ELR (cell line): ENCODE results near the gene HAND2.

Experiments used
- DNase-seq: peaks from one replicate; pipeline ENCODE4 v3.0.0-alpha.2; 2015; ENCODE audit warnings: low read depth

The HAND2 gene

DNA sequence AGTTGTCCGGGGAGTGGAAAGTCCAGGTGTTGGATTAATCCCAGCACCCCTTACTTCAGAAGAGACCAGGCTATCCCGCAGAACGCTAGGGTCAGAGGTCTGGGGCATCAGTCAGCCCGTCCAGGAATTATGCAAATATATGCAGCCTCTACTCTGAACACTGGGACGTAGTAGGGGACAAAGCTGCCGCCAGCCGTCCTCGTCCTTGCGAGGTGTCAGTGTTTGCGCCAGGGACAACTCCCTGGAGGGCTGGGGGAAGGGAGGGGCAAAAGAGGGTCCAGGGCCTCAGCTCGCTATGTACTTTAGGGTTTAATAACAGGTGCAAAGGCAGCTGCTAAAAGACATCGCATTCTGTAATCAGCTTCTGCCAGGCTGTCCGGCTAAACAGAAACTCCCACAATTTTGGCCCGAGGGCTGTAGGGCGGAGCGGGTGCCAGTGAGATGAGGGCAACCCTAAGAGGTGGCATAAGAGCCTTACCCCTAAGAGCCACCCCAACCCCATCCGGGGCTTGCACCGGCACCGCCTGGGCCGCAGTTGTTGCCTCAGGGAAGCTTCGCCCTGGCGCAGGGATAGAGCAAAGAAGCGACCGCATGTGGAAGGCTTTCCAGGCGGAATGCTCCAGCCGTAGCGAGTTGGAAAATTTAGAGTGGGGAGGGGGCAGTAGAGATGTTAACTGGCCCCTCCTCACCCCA is 8.4 kb downstream of the HAND2 start:
- DNase-seq: no peak

DNA sequence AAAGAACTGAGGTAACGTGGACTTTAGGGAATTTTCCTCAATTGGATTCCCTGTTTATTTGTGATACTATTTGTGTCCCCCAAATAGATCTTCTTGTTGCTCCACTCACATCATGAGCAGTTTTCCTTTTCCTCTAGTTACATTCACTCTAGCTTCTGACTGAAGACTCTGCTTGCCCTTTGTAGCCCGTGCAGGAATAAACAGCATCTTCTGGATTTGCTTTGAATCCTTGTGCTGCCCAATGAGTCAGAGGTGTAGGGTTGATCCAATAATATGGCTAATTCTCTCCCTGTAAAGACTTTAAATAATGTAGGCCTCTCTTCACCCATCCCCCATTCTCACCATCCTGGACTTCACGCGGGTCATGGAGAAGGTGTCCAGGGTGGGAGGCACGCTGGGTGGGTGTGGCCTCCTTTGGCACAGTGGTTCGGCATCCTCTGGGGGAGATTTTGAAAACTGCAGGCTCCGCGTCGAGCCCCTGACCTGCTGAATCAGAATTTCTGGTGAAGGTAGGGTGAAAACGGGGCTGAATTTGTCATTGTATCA is 9.0 kb downstream of the HAND2 start:
- no peak for DNase-seq

DNA sequence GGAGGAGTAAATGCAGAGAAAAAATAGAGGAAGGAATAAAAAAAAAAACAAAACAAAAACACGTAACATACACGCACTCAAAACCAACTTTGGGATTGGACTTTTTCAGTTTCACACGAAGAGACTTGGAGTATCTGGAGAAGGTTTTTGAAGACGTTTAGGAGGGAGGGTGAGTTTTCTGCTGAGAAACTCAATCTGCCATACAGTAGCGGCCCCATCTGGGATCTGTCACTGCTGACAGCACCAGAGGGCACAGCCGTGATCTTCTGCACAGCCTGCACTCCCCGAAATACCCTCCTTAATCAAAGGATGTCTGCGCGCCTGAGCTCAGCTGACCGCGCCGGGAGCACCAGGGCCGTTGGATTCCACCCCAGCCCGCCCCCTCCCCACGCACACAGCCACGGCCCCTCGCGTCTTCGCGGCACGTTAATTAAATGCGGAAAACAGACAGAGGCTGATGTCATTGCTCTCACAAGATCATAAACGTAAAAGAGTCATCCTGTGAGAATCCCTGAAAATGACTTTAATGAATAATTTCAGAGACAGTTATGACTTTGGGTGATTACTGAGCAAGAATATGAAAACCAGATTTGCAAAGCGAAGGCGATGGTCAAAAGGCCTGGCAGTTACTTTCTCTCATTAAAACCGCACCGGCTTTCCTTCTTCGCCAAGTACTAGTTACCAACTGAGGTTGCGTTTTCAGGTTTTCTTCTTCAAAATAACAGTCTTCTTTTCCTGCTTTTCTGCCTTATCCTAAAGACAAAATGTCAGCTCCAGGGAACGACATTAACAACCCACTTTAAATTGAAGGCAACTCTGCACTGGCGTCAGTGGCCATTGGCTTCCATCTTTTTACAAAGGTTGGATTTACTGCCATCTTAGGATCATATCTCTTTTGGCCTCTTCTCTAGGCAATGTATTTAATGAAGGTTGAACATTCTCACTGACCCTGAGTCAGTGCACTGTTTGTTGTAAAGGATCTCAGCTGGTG is 10.6 kb downstream of the HAND2 start:
- no peak for DNase-seq

DNA sequence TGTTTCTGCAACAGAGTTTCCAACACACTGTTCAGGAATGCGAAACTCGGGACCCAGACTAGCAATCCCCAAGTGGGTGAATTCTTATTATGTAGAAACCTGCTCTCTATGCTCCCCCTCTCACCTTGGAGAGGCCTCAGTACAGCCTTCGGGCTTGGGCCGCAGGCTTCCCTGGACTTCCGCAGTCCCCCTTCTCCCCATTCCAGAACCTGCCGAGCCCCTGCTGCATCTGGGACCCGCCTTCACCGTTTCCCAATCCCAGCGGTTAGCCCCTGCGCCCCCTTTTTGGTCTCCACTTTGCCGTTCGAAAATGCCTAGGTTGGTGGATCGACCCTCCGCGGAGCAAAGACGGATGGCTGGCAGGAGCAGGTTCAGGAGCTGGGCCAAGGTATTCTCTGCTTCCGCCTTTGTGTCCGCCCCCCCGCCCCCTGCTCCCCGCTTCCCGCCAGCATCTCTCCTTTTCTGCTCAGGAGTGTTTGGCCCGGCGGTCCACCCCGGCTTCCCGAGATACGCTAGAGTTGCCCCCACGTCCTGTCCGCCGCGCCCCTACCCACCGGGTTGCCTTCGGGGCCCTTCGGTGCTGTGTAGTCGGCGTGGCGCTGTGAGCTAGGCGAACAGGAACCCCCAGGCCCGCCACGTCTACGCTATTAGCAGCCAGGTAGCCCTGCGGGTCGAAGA is 11.5 kb downstream of the HAND2 start:
- DNase-seq: no peak

DNA sequence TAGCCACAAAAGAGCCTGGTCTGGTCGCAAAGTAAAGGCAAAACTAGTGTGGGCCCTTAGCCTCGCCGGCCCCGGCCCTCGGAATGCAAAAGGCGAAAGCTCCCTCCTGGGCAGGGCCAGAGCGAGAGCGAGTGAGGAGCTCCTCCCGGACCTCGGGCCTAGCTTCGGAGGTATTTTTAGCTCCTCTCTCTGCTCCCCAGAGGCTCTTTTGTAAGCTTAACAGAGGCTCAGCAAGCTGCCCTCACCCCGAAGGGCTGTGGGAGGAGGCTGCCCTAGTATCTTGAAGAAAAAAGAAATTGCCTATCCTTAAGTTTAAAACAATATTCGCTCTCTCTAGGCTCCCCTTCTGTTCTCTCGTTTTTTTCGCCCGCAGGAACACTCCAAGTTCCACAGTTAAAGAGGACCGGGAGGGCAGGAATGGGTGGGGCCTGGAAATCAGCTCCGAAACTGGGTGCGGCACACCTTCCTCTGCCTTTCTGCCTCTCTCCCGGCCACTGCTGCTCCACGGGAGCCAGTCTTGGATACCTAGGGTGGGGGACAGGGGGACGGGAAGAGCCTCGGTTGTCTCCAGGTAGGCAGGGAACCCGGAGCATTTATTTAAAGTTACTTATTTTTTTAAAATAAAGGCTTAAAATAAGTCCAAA is 12.1 kb downstream of the HAND2 start:
- DNase-seq: no peak

DNA sequence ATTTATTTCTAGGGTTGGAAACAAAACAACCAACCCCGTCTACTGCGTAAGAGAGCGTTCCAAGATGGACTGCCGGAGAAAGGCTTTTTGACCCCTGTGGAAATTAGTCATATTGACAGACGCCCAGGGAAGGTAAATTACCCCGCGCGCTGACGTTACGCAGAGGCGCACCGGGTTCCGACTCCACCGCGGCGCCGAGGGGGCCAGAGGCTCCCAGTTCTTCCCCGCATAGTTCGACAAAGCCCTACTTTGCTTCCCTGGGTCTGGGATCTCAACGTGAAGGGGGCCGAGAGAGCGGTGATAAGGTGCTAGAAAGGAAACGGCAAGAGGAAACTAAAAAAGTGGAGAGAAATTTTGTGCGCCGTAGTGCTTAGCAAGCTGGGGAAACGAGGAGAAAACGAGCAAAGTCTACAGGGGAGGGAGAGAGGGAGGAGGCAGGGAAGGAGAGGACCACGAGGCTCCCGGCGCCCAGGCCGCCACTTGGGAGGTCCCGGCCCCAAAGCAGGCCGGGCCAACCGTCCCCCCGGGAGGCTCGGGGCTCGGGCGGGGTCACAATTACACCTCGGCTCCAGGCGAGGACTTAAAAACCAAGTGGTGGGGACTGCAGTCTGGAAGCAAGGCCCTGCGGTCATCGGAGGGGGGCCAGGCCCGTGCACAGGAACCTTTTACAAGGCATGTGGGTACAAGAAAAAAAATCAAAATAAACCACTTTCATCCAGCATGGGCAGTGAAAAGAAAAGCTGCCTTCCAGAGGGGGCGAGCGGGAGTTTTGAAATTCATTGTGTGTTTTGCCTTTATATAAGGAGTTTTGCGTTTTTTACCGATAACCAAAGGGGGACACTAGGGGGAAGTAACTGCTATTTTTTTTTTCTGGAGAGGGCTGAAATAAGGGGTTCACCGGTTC is 13.2 kb downstream of the HAND2 start:
- DNase-seq: no peak

DNA sequence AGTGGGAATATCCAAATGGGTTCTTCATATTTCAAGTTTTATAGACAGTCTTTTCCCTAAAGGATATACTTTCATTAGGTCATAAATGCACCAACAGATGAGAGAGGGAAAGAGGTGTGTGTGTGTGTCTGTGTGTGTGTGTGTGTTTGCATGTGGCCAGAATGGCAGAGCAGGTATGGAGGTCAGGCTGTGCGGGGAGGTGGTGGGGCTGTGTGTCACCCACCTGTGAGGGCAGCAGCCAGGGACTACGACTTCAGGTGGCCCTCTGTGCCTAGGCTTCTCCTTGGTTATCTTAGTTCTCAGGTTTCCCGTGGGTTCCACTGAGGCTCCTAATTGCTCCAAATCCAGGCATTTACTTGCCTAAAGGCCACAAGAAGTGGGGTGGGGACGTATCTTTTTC is 14.6 kb downstream of the HAND2 start:
- DNase-seq: no peak

DNA sequence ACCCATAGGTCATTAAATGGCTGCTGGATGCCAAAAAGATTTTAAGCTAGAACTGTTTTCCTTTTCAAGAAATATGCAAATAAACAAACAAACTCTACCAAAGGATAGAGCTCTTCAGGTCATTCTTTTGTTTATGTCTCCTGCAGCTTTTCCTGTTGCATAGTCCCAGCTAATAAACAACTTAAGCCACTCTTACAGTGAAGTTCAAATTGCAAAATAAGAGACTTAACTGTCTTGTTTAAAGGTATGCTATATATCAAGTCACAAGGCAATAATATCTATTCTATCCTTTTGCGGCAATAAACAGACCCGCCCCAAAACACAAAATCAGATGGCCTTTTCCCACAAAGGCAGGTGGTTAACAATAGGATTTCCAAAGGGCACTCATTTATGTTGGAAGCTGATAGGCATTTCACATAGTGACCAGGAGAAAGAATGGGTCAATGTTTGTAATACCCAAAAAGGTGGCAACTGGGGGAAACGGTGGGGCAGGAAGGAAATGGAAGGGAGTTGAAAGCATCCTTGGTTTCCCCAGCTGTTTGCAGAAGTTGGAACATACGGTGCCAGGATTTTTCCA is 15.3 kb downstream of the HAND2 start:
- DNase-seq: no peak

DNA sequence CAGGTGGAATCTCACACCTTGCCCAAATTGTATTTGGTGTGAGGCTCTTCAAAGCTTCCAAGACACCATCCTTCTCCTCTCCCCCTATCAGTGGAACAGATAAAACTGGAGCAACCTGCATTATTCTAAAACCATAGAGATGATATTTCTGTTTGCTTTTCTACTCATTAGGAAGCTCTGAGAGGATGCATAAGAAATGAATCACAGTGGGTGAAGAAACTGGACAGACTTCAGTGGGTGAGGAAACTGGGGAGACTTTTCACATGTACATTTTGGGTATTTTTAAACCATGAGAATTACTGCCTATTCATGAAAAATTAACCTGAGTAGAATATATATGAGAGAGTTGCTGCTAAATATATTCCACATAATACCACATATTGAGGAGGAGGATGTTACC is 16.4 kb downstream of the HAND2 start:
- DNase-seq: no peak

DNA sequence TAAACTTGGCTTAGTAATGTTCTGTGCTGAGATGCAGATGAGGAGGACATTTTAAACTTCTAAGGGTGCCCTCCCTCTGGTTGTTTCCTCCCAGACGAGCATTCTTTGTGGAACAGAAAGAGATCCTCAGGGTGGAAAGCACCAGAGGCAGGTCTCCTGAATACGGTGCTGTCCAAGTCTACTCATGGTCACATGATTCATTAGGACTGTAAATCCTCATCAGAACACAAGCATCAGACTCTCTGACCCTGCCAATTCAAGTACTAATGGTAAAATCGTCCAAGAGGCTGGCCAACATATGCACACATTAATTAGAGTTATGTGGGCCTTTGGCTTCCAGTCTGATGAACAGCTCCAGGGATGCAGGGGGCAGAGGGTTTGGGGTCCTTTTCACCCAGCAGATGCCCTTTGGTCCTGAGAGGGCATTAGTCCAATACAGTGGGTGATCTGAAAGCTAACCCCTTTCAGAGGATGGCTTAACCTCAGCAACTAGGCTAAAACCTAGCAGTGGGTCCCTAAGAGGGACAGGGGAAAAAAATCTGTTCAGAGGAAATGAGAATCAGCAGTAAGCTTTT is 18.2 kb downstream of the HAND2 start:
- DNase-seq: no peak

DNA sequence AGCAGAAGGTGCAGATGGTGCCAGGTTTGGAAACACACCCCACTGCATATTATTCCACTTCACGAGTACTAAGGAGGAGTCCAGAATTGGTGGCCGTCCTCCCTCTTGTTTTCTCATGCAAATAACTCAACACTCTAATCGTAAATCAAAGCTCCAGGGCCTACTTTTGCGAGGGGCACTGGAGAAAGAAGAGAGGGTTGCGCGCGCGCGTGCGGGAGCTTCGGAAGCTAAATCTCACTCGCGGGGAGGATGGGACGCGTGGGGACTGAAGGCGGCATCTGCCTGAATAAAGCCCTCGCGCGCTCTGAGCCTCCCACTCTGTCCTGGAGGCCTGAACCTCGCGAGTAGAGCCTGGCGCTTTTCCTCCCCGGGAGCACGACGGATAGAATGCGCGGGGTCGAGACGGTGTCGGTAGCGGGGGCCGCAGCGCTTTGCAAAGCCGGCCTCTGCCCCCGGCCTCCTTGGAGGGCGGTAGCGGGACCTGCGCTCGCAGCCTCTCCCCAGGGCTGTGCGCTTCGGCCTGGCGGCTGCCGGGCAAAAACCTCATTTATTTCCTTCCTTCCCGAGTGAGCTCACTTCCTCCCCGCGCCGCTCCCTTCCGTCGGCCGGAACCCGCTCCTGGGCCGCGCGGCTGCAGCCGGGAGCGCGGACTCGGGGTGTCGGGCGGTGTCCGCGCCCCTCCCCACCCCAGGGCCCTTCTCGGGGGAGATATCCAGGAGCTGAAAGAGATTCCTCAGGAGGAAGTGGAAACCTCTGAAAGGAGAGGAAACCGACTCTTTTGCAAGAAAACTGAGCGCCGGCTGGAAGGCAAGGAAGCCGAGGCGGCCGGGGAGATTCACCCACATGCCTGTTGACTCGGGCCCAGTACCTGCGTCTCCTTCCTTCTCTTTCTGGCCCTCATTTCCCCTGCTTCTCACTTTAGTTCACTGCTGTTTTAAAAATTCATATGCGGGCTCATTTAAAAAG is 20.7 kb downstream of the HAND2 start:
- peak; percentile 36 for DNase-seq

DNA sequence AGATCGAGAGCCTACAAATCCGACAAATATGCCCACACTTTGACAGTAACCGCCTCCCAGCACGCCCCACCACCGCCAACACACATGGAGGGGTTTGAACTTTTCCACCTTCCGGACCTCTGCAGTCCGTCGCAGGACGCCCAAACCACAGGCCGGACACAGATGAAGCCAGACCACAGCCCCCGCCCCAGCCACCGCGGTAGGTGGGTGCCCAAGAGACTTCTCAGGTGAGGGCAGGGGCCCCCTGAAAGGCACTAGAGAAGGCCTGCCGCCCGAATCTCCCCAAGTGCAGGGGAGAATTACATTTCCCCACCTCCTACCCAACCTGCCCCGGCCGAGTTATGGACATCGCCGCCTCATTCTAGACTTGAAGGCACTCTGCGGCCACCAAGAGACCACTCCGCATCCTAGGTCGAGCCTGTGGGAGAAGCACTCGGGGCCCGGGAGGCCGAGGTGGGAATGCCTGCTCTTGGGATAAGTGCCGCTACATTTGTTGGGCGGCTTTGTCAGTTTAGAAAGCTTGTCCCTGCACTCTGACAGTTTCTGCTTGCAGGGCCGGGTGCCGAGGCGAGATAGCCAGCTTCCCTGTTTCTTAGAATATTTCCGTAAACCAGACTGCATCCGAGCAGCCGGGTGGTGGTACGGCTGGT is 21.5 kb downstream of the HAND2 start:
- no peak for DNase-seq

DNA sequence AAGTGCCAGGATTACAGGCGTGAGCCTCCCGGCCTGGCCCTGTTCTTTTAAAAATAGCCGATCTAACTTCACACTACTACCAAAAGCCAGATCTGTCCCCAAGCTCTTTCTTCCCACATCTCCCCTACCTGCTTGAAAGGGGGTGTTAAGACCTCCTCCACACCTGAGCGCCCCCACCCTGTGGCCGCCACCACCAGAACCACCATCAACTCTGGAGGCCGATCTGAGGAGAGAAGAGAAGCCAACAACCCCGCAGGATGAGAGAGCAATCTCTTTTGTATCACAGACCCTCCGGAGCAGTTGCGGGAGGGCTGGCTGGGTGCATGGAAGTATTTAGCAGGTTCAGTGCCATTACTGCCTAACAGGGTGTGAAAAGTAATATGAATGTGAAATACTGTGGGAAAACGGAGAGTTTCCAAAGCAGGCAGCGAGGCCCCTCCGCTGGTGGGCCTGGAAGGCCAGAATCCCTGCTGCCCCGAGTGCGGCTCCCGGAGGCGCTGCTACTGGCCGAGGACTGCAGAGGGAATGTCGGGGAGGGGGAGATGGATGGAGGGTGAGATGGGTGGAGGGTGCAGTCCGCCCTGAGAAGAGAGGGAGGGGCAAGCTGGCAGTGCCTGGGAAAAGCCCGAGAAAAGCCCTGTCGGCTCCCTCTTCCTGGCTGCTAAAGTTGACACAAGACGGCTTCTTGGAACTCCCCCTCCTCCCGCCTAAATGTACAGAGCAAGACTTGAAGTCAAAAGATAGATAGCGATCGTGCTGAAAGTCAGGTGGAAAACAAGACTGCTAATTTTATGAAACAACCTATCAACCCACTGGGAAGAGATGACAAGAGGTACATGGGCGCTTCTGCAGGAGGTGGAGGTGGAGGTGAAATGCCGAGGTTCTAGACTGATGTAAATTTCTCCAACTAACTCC is 22.3 kb downstream of the HAND2 start:
- no peak for DNase-seq

DNA sequence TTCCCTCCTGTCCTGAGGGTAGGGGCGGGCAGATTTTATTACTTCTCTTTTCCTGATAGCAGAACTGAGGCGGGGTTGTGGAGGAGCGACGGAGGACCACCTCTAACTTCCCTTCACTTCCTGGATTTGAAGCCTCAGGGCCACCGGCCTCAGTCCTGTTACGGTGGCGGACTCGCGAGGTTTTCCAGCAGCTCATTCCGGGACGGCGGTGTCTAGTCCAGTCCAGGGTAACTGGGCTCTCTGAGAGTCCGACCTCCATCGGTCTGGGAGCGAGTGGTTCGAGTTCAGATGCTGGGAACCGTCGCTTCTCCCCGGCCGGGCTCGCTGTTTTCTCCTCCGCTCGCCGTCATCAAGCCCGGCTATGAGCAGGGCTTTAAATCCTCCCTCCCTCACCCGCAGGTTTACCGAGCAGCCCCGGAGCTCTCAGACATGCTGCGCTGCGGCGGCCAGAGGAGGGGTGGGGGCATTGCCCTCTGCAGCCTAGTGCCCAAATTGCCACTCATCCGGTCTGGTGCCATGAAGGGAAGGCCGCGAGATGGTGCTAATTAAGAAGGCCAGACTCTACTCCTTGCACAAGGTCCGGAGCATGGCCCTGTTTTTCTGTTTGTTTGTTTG is 23.3 kb downstream of the HAND2 start:
- no peak for DNase-seq

DNA sequence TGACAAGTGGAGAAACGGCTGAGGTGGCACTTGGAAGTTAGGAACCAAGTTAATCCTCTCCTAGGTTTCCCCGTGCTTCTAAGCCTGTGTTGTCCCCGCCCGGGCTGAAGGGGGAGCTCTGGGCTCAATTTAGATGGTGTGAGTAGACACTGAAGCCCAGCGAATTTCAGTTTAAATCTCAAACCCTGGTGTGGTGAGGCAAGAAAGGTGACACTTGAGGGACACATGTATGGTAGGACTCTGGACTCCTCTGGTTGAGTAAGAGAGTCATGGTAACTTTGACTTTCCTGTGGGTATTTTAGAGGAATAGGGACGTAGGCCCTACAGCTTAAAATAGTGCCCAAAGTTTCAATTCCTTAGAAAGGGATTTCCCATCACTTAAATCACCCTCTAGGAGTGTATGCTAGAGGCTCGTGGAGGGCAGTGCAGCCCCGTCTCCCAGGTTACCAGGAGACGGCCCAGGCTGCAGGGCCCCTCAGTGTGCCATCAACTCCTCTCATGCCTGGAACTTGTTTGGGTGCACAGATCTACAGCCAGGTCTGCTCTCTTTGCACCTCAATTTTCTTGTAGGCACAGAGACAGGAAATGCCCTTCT is 24.0 kb downstream of the HAND2 start:
- peak; percentile 46 for DNase-seq

DNA sequence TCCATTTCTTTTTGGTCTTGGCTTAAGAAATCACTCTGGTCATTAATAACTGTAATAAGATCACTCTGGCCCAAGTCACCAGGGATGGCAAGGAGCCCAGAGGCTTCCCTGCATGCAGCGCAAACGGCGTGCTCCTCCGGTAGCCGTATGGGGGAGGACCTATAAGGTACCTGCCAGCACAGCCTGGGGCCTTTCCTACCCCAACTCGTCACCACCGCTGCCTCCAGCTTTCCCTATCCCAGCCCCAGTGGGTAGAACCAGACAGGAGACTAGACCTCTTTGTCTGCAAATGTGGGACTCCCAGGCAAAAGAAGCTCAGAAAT is 25.9 kb downstream of the HAND2 start:
- DNase-seq: no peak
